HL-60/S4 treated with phorbol 12-myristate 13-acetate at 8.2 ng/mL for 4 days and 3 days (cell line): ENCODE results near the gene SMG6.
"Not testable (repeated sequence)": the region's sequence is repeated elsewhere in the genome, so short reads cannot be mapped to it uniquely, and the experiment has no call there.

Experiments
- in situ Hi-C: fragments of 300-500 bp; cut with MboI; formaldehyde crosslinking; loops from 2 replicates; pipeline ENCODE4 v1.15.0; 2022; ENCODE audit warnings: low sequenced_read_pairs

SMG6 gene

GRCh38 chr17:2155573-2155972 lies 148.0 kb downstream of the SMG6 start:
- in situ Hi-C loops, result no loop called here

DNA sequence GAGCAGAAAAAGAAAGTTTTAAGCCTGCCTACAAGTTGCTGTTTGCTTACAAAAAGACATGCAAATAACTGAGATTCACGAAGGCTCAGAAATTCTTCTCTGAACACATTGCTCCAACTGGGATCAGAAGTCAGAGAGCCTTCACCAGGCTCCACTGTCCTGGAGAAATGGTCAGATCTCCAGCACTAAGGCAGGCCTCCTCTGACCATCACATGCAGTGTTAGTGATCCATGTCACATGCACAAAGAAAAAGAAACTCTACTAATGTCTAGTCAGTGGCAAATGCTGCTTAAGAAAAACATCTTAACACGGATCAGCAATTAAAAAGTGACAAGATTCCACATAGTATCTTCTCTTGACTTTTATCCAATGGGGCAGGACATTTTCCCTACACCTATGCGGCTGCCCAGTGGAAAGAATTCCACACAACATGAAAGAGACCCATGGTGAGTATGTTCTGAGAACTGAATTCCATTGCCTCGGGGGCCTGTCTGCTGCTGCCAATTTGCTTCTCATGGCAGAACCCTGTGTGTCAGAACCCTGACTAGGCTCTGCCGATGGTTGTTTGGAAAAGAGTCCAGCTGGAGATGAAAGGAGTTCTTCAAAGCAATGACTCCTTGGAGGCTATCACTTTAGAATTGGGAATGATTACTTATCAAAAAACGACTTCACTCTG lies 152.1 kb downstream of the SMG6 start:
- in situ Hi-C loops, result no loop called here

DNA sequence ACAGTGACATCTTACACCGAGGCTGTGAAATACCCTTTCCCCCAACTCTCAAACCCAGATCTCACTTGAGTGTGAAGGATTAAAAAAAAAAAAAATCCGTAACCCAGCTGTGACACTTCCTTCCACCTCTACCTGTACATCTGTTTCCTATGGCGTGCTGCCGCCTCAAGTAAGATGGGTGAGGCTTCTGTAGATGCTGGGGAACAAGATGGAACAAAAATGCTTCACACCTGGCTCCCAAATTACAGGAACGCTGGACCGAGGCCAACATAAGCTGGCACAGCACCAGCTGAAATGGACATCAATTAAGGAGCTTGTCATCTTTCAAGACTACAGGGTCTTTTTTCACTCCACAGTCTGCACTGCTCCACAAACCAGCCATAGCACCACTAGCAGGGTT lies 152.8 kb downstream of the SMG6 start:
- in situ Hi-C loops, result no loop called here

DNA sequence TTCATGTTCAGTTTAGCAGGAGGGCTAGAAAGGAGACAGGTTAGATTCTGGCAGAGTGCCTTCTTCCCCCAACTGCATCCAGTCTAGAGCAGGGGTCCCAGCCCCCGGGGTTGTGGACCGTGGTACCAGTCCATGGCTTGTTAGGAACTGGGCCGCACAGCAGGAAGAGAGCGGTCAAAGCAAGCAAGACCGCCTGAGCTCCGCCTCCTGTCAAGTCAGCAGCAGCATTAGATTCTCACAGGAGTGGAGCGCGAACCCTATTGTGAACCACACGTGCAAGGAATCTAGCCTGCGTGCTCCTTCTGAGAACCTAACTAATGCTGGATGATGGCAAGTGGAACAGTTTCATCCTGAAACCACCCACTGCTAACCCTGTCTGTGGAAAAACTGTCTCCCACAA lies 153.7 kb downstream of the SMG6 start:
- in situ Hi-C loops, result no loop called here

- in situ Hi-C loops, result no loop called here
These were observed 157.3 kb downstream of the SMG6 start for GRCh38 chr17:2146132-2146871.

GRCh38 chr17:2144701-2145100 lies 158.9 kb downstream of the SMG6 start:
- in situ Hi-C loops, result no loop called here

DNA sequence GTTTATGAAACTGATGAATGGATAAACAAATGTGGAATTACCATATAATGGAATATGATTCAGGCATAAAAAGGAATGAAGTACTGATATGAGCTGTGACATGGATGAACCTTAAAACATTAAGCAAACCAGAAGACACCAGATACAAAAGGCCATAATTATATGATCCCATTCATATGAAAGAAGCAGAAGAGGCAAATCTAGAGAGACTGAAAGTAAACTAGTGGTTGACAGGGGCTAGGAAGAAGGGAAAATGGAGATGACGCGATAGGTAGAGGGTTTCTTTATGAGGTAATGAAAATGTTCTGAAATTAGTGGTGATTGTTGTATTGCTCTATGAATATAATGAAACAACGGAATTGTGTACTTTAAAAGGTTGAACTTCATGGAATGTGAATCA lies 160.3 kb downstream of the SMG6 start:
- in situ Hi-C loops, result no loop called here

GRCh38 chr17:2142682-2143081 lies 160.9 kb downstream of the SMG6 start:
- in situ Hi-C loops, result not testable (repeated sequence)

GRCh38 chr17:2140683-2141082 lies 162.9 kb downstream of the SMG6 start:
- in situ Hi-C loops, result no loop called here

DNA sequence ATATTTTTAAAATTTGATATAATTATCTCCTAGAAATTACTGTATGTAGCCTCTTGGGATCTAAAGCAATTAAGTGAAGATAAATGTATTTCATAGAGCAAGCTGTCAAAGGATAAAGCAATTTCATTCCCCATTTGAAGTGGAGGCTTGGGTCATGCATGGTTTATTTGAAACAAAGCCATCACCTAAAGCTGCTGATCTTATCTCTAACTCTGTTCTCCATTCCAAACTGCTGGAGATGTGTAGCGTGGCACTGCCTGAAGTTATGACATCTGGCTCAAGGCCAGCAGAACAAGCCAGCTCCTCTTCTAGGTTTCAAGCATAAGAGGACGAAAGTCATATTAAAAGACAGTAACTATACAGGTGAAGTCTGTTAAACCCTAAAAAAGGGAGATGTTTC lies 164.8 kb downstream of the SMG6 start:
- in situ Hi-C loops, result no loop called here

DNA sequence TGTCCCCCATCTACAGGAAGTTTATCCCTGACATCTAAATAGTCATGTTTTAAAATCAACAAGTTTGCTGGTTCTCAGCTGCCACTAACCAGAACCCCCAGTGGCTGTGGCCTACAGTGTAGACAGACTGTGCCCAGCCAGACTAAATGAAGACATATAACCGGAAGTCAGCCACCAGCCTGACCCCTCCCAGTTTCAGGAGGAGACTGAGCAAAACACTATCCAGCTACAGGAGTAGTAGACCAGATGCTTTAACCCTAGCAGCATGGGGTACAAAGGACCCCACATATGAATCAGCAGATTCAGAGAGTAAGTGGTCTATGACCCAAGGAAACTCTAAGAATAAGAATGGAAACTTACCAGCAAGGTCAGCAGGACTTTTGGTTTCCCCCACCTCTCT lies 165.3 kb downstream of the SMG6 start:
- in situ Hi-C loops, result no loop called here

DNA sequence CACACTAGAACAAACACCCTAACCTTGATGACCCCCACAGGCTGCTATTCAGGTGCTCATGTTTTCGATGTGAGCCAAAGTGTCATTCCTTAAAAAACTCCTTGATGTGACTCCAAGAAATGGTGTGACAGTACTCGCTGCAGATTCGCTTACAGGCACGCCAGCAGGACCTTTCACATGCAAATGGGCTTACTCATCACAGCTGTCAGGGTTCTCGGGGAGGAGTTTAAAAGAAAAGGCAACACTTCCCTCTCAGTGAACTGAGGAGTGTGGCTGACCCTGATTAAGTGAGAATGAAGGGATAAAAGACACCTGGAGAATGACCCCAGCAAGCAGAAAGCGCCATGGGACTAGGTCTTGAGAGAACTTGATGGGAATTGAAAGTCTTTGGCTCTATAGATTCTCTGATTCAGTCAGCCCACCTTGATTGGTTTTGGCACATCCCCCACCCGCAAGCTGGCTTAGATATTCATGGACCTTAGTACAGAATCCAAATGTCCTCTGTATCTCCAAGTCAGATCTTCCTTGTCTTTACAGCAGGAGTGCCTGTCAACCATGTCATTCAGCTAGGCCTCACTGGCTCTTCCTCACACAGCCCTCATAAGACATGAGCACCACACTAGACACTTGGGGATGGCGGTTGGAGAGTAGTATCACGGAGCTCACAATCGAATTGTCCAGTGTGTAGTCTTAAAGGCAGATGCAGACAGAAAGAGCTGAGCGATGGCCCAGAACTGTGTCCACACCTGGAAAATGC lies 166.1 kb downstream of the SMG6 start:
- in situ Hi-C loops, result no loop called here

DNA sequence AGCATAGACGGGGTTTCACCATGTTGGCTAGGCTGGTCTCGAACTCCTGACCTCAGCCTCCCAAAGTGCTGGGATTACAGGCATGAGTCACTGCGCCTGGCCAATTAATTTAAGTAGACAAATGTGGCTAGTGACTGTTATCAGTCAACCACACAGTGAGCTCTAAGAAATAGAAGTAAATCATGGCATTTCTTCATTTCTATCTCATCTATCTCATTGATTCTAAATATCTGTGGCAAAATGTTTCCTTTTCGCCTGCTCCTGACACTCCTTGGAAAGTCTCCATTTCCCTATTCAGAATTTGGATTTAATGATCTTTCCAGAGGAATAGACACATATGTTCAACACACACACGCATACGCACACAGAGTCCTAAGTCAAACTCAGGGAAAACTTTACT lies 167.3 kb downstream of the SMG6 start:
- in situ Hi-C loops, result no loop called here

DNA sequence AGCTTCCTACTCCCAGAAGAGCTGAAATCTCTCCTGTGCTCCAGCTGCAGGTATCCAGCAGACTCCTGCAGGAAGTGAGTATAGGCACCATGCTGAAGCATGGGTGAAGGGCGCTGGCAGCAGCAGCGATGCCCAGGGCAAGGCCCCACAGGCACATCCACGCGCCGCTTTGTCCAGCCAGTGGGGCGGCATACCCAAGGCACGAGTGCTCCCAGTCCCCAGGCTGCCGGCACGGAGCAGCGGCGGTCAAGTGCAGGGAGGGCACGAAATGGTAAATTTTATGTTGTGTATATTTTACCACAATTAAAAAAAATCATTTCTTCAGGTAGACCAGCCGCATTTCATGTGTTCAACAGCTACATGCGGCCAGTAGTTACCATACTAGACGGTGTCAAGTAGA lies 175.6 kb downstream of the SMG6 start:
- in situ Hi-C loops, result no loop called here

DNA sequence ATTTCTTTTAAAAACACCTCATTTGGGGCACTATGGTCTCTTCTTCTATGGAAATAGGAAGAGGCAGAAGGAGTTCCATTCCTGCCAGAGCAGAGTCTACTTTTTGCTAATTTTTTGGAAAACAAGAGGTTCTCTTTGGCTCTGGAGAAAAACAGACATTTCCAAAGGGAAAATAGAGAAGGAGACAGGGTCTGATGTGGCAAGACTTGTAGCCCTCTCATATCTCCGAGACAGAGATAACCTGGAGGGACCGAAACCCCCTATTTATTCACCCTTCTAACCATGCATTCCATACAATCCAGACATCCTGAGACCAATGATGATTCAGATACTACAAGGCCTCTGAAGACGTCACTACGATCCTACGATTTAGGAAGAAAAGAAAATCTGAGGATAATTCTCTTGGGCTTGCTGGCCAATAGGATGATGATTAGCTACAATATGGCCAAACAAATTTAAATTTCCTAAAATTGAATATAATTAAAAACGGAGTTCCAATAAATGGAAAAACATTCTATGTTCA lies 178.5 kb downstream of the SMG6 start:
- in situ Hi-C loops, result no loop called here

DNA sequence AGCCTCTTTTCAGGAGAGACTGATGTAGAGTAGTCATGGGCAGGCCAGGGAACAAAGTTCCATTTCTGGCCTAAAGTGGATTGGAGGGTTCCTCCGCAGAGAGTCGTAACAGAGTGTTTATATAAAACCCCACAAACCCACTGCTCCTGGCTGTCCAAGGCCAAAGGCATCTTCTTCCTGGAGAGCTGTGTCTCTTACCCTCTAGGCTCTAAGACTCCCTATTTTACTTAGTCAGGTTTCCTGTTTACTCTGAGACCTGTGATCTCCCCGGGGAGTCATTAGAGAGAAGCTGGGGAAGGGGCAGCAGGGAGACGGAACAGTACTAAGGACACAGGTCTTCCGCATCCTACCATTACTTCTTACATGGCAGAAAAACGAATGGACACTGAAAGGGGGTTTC lies 179.2 kb downstream of the SMG6 start:
- in situ Hi-C loops, result no loop called here

GRCh38 chr17:2123375-2124251 lies 180.0 kb downstream of the SMG6 start:
- in situ Hi-C loops, result no loop called here

GRCh38 chr17:2122641-2123302 lies 180.8 kb downstream of the SMG6 start:
- in situ Hi-C loops, result no loop called here

- in situ Hi-C loops, result no loop called here
These were observed 182.8 kb downstream of the SMG6 start for GRCh38 chr17:2120586-2121335.

DNA sequence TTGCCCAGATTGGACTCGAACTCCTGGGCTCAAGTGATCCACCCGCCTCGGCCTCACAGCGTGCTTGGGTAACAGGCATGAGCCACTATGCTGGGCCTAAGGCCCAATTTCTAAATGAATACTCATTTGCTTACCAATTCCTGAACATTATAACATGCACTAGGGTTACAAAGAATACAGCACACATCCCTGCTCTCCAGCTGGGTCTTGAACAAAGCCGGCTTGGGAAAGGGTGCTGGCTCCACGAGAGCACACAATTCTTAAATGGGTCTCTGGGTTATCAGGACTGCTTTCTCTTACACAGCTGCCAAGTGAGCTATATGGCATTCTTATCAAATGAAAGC lies 190.3 kb downstream of the SMG6 start:
- in situ Hi-C loops, result no loop called here
